RWPE2 (cell line): ENCODE data around the gene SDSL.

Experiments used
- ATAC-seq: fragments of 200-7000 bp; cut with Tn5 transposase; 3 replicates; pipeline ENCODE4 v1.9.1; 2021; ENCODE audit warnings: low read depth
- DNase-seq: peaks from one replicate; pipeline ENCODE4 v3.0.0-alpha.2; 2020; ENCODE audit warnings: low spot score
- H3K27ac ChIP-seq: fragments of 450-650 bp; 2 replicates; pipeline ENCODE4 v1.5.1; 2017; ENCODE audit warnings: mild to moderate bottlenecking; ENCODE audit not compliant: poor library complexity, severe bottlenecking
- H3K27me3 ChIP-seq: fragments of 250-450 bp; sonication (Bioruptor Pico); 2 replicates; pipeline ENCODE4 v1.5.1; 2021; ENCODE audit warnings: mild to moderate bottlenecking, moderate library complexity; ENCODE audit not compliant: insufficient read depth, poor library complexity, severe bottlenecking
- H3K36me3 ChIP-seq: fragments of 250-450 bp; sonication (Bioruptor Pico); 2 replicates; pipeline ENCODE4 v1.5.1; 2020; ENCODE audit warnings: low read depth, mild to moderate bottlenecking, moderate library complexity
- H3K4me1 ChIP-seq: fragments of 250-450 bp; sonication (Bioruptor Pico); 2 replicates; pipeline ENCODE4 v1.5.1; 2021; ENCODE audit warnings: mild to moderate bottlenecking, moderate library complexity; ENCODE audit not compliant: insufficient read depth, poor library complexity, severe bottlenecking
- H3K4me3 ChIP-seq: fragments of 250-450 bp; sonication (Bioruptor Pico); 2 replicates; pipeline ENCODE4 v1.5.1; 2021; ENCODE audit warnings: mild to moderate bottlenecking, moderate library complexity; ENCODE audit not compliant: severe bottlenecking
- H3K9me3 ChIP-seq: fragments of 250-450 bp; sonication (Bioruptor Pico); 2 replicates; pipeline ENCODE4 v1.5.1; 2021; ENCODE audit warnings: mild to moderate bottlenecking, moderate library complexity; ENCODE audit not compliant: severe bottlenecking
- TF ChIP-seq, protein P1 (sequence below): fragments of 450-650 bp; IDR thresholded peaks from one replicate; pipeline ENCODE4 v1.5.1; 2017; ENCODE audit warnings: mild to moderate bottlenecking, moderate library complexity; ENCODE audit not compliant: poor library complexity, severe bottlenecking

SDSL gene

DNA sequence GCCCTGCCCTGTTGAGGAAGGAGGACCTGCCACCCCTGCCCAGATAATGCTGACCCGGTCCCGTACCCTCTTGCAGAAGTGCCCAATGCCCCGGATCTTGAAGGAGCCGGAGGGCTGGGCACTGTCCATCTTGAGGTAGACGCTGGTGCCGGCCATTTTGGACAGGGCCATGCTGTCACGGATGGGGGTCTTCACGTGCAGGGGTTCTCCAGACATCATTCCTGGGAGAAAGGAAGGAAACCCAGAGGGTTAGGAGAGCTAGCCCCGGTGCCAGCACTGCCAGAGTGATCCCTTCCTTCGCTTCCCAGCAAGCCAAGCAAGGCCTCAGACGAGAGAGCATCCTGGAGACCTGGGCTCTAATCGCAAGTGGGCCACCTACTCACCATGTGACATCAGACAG lies 22.7 kb upstream of the SDSL start:
- Histone ChIP-seq H3K4me1 (no peaks in the 10 kb centered on the region), H3K27me3 (no peaks in the 10 kb centered on the region), H3K36me3 (no peaks in the 10 kb centered on the region), H3K27ac (no peak overlapping the region), H3K4me3 (no peak overlapping the region), H3K9me3 (no peaks in the 10 kb centered on the region)
- DNase-seq (no peak), ATAC-seq (no peak)
- TF ChIP-seq, protein P1, sequence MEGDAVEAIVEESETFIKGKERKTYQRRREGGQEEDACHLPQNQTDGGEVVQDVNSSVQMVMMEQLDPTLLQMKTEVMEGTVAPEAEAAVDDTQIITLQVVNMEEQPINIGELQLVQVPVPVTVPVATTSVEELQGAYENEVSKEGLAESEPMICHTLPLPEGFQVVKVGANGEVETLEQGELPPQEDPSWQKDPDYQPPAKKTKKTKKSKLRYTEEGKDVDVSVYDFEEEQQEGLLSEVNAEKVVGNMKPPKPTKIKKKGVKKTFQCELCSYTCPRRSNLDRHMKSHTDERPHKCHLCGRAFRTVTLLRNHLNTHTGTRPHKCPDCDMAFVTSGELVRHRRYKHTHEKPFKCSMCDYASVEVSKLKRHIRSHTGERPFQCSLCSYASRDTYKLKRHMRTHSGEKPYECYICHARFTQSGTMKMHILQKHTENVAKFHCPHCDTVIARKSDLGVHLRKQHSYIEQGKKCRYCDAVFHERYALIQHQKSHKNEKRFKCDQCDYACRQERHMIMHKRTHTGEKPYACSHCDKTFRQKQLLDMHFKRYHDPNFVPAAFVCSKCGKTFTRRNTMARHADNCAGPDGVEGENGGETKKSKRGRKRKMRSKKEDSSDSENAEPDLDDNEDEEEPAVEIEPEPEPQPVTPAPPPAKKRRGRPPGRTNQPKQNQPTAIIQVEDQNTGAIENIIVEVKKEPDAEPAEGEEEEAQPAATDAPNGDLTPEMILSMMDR = no peak

DNA sequence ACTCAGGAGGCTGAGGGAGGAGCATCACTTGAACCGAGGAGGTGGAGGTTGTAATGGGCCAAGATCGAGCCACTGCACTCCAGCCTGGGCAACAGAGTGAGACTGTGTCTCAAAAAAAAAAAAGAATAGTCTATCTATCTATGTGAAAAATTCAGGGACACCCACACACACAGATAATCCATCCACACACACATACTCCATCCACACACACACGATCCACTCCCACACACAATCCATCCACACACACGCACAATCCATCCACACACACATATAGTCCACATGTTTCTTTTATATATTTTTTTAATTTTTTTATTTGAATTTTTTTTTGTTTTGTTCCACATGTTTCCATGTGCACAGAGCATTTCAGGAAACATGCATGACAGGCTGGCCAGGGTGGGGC lies 21.8 kb upstream of the SDSL start:
- no peaks in the 10 kb centered on the region for H3K4me1 ChIP-seq
- no peak overlapping the region for H3K4me3 ChIP-seq
- no peak for ATAC-seq
- TF ChIP-seq, protein P1 = no peak
- H3K36me3 ChIP-seq = no peaks in the 10 kb centered on the region
- no peaks in the 10 kb centered on the region for H3K27me3 ChIP-seq
- H3K9me3 ChIP-seq = no peaks in the 10 kb centered on the region
- no peak overlapping the region for H3K27ac ChIP-seq
- no peak for DNase-seq

DNA sequence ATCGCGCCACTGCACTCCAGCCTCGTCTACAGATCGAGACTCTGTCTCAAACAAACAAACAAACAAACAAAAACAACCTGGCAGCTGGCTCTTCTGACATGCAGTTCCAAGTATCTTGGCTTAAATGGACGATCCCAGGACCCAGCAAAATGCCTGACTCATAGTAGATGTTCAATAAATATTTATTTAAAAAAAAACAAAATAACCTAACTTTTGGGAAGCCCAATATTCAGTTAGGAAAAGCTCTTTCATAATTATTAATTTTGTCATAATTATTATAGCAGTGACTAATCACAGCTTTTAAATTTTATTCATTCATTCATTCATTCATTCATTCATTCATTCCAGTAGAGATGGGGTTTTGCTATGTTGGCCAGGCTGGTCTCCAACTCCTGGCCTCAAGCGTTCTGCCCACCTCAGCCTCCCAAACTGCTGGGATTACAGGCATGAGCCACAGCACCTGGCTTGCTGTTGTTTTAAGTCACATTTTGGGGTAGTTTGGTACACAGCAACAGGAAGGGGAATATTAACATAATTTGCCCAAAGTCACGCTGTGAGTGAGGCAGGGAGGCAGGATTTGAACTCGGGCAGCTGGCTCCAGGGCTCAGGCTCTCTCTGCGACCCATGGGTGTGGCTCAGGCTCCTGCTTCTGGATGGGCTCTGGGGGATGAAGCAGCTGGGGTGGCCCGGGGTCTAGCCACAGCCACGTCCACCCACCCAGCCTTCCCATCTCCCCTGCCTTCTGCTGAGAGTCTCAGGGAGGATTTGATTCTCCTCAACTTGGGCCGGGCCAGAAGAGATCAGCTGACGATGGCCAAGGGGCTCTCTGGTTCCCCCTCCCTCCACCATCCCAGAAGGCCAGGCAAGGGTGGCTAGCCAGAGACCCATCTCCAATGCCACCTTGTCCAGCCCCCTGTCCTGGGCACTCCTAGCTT lies 20.8 kb upstream of the SDSL start:
- H3K4me1 ChIP-seq = no peaks in the 10 kb centered on the region
- H3K9me3 ChIP-seq = no peaks in the 10 kb centered on the region
- H3K27ac ChIP-seq = no peak overlapping the region
- DNase-seq = no peak
- H3K36me3 ChIP-seq = no peaks in the 10 kb centered on the region
- H3K4me3 ChIP-seq = no peak overlapping the region
- H3K27me3 ChIP-seq = no peaks in the 10 kb centered on the region
- TF ChIP-seq, protein P1 = no peak
- no peak for ATAC-seq

DNA sequence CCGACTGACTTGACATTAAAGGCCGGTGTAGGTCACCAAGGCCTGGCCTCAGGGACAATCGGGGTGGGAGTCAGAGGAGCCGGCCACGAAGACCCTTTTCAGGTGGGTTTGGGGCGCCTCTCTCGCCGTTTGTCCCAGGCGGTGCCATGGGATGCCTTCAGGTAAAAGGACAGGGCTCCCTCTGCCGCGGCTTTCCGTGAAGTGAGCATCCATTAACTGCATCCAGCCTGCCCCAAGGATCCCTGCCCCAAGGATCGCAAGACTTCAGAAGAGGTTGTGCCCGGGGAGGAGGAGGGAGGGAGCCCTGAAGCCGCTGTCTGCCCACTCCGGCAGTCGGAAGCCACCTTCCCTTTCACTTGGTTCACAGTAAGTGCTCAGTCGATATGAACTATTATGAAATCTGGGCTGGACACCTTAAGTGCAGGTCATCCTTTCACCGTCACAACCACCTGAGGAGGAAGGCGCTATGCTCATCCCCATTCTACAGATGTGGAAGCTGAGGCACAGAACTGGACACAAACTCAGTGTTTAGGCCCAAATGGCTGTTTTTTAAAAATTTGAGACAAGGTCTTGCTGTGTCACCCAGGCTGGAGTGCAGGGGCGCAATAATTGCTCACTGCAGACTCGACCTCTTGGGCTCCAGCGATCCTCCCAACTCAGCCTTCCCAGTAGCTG lies 19.5 kb upstream of the SDSL start:
- no peaks in the 10 kb centered on the region for H3K4me1 ChIP-seq
- DNase-seq = no peak
- ATAC-seq = no peak
- H3K27ac ChIP-seq = no peak overlapping the region
- H3K36me3 ChIP-seq = no peaks in the 10 kb centered on the region
- H3K4me3 ChIP-seq = no peak overlapping the region
- H3K27me3 ChIP-seq = no peaks in the 10 kb centered on the region
- H3K9me3 ChIP-seq = no peaks in the 10 kb centered on the region
- TF ChIP-seq, protein P1 = no peak
